ENCODE data around the gene HRC.

DNA sequence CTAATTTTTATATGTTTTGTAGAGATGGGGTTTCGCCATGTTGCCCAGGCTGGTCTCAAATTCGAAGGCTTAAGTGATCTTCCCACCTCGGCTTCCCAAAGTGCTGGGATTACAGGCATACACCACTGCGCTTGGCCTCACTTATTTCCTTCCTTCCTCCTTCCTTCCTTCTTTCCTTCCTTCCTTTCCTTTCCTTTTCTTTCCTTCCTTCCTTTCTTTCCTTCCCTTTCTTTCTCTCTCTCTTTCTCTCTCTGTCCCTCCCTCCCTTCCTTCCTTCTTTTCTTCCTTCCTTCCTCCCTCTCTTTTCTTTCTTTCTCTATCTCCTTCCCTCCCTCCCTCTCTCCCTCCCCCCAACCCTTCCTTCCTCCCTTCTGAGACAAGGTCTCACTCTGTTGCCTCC lies 39.2 kb upstream of the HRC start:
- TF ChIP-seq, protein P1, sequence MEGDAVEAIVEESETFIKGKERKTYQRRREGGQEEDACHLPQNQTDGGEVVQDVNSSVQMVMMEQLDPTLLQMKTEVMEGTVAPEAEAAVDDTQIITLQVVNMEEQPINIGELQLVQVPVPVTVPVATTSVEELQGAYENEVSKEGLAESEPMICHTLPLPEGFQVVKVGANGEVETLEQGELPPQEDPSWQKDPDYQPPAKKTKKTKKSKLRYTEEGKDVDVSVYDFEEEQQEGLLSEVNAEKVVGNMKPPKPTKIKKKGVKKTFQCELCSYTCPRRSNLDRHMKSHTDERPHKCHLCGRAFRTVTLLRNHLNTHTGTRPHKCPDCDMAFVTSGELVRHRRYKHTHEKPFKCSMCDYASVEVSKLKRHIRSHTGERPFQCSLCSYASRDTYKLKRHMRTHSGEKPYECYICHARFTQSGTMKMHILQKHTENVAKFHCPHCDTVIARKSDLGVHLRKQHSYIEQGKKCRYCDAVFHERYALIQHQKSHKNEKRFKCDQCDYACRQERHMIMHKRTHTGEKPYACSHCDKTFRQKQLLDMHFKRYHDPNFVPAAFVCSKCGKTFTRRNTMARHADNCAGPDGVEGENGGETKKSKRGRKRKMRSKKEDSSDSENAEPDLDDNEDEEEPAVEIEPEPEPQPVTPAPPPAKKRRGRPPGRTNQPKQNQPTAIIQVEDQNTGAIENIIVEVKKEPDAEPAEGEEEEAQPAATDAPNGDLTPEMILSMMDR (IDR thresholded peaks at IDR 0.05; ENCODE audit: low read depth, low read length) = no peak
- no peak for TF ChIP-seq POLR2A (IDR thresholded peaks at IDR 0.05; ENCODE audit: extremely low read depth, insufficient read length)
- TF ChIP-seq, protein P2, sequence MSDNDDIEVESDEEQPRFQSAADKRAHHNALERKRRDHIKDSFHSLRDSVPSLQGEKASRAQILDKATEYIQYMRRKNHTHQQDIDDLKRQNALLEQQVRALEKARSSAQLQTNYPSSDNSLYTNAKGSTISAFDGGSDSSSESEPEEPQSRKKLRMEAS (IDR thresholded peaks at IDR 0.05; ENCODE audit: low read depth, low read length) = no peak
